ENCODE results near the gene SLC26A11.

SLC26A11 gene

GRCh38 chr17:80185968-80186367 lies 34.3 kb upstream of the SLC26A11 start:
- TF ChIP-seq, protein P1, sequence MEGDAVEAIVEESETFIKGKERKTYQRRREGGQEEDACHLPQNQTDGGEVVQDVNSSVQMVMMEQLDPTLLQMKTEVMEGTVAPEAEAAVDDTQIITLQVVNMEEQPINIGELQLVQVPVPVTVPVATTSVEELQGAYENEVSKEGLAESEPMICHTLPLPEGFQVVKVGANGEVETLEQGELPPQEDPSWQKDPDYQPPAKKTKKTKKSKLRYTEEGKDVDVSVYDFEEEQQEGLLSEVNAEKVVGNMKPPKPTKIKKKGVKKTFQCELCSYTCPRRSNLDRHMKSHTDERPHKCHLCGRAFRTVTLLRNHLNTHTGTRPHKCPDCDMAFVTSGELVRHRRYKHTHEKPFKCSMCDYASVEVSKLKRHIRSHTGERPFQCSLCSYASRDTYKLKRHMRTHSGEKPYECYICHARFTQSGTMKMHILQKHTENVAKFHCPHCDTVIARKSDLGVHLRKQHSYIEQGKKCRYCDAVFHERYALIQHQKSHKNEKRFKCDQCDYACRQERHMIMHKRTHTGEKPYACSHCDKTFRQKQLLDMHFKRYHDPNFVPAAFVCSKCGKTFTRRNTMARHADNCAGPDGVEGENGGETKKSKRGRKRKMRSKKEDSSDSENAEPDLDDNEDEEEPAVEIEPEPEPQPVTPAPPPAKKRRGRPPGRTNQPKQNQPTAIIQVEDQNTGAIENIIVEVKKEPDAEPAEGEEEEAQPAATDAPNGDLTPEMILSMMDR (conservative IDR thresholded peaks at IDR 0.05; ENCODE audit: control insufficient read depth, insufficient read depth, low read depth, low read length), result no peak
- H3K4me3 ChIP-seq (ENCODE audit: control insufficient read depth, low read depth, low read length), result no peak overlapping the region
- DNase-seq (ENCODE audit: low read depth), result no peak

GRCh38 chr17:80187090-80187489 lies 33.1 kb upstream of the SLC26A11 start:
- DNase-seq (ENCODE audit: low read depth), result peak; percentile 76
- TF ChIP-seq, protein P1 (conservative IDR thresholded peaks at IDR 0.05; ENCODE audit: control insufficient read depth, insufficient read depth, low read depth, low read length), result no peak
- peak overlapping the region; percentile 54 for H3K4me3 ChIP-seq (ENCODE audit: control insufficient read depth, low read depth, low read length)

DNA sequence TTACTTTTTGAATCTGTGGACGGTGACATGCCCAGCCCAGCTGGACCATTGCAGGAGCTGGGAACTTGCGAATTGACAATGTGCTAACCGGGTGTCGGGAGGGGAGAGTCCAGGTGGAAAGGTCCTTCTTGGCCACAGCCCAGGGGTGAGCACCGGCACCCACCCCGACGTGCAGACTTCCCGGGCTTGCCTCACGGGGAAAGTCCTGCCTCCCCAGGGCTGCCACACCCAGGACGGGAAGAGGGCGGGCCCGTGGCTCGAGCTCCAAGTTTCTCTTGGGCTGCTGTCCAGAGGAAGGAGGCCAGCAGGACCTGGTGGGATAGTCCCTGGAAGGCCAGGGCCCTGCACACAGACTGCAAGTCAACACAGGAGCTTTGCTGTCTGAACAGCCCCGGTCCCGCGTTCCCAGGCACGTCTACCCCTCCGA lies 32.7 kb upstream of the SLC26A11 start:
- TF ChIP-seq, protein P1 (conservative IDR thresholded peaks at IDR 0.05; ENCODE audit: control insufficient read depth, insufficient read depth, low read depth, low read length), result no peak
- peak; percentile 61 for DNase-seq (ENCODE audit: low read depth)
- peak overlapping the region; percentile 54 for H3K4me3 ChIP-seq (ENCODE audit: control insufficient read depth, low read depth, low read length)

GRCh38 chr17:80189611-80190010 lies 30.6 kb upstream of the SLC26A11 start:
- TF ChIP-seq, protein P1 (conservative IDR thresholded peaks at IDR 0.05; ENCODE audit: control insufficient read depth, insufficient read depth, low read depth, low read length), result no peak
- DNase-seq (ENCODE audit: low read depth), result no peak
- H3K4me3 ChIP-seq (ENCODE audit: control insufficient read depth, low read depth, low read length), result no peak overlapping the region

DNA sequence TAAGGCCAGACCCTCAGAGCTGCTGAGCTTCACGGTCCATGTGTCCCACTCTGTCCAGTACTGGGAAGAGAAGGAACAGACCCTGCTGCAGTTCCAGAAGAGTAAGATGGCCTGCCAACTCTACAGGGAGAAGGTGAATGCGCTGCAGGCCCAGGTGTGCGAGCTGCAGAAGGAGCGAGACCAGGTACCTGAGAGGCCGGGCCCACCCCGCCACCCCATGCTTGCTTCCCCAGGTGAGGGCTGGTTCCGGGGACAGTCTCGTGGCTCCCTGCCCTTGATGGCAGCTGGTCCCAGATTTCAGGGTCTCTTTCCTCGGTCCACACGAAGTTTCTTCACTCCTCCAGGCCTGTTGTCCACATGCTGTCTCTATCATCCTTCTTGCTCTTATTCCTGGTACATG lies 29.5 kb upstream of the SLC26A11 start:
- H3K4me3 ChIP-seq (ENCODE audit: control insufficient read depth, low read depth, low read length), result no peak overlapping the region
- DNase-seq (ENCODE audit: low read depth), result no peak
- TF ChIP-seq, protein P1 (conservative IDR thresholded peaks at IDR 0.05; ENCODE audit: control insufficient read depth, insufficient read depth, low read depth, low read length), result no peak

GRCh38 chr17:80191192-80191591 lies 29.0 kb upstream of the SLC26A11 start:
- no peak overlapping the region for H3K4me3 ChIP-seq (ENCODE audit: control insufficient read depth, low read depth, low read length)
- TF ChIP-seq, protein P1 (conservative IDR thresholded peaks at IDR 0.05; ENCODE audit: control insufficient read depth, insufficient read depth, low read depth, low read length), result no peak
- DNase-seq (ENCODE audit: low read depth), result no peak
